Inflammatory macrophage treated with lipopolysaccharide for 4 hours (primary cell): ENCODE results near the gene ENTPD3.
"Not testable (repeated sequence)": the region's sequence is repeated elsewhere in the genome, so short reads cannot be mapped to it uniquely, and the experiment has no call there.

ENCODE experiments used
- DNase-seq: peaks from one replicate; pipeline ENCODE4 v3.0.0-alpha.2; 2020

Gene ENTPD3

GRCh38 chr3:40462838-40463237 is 75.9 kb downstream of the ENTPD3 start:
- not testable (repeated sequence) for DNase-seq

DNA sequence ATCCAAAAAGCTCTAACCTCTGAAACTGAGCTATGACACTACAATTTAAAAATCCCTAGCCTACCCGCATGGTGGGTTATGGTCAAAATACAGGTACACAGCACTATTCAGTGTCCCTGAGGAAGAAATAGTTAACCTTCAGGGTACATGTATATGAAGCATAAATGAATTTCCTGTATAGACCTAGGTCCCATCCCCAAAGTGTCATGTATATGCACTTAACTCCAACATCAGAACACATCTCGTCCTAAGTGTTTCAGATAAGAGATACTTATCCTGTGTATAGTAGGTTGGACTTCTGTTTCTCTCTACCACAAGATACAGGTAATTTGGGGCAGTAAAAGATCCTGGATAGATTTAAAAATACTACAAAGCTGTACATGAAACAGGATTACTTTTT is 76.6 kb downstream of the ENTPD3 start:
- no peak for DNase-seq

GRCh38 chr3:40464339-40465110 is 77.5 kb downstream of the ENTPD3 start:
- no peak for DNase-seq

- DNase-seq, result no peak
Observed at GRCh38 chr3:40465111-40465407, 78.1 kb downstream of the ENTPD3 start.

DNA sequence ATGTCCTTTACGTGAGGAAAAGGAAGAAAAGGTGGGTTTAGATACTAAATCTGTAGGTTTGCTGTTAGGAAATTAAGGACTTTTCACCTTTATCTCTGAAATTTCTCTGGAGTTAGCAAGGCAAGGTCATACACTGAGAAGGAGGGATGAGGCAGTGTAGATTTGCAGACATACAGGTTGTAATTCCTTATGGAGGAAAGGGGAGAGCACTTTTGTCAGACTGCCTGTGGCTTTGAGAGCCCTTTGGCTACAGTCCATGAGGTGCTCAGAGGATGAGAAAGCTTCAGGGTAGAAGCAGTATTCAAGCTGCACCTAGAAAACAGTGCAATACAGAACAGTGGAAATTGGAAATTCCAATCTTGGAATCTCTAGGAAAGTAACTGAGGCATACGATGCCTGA is 78.5 kb downstream of the ENTPD3 start:
- DNase-seq, result no peak

DNA sequence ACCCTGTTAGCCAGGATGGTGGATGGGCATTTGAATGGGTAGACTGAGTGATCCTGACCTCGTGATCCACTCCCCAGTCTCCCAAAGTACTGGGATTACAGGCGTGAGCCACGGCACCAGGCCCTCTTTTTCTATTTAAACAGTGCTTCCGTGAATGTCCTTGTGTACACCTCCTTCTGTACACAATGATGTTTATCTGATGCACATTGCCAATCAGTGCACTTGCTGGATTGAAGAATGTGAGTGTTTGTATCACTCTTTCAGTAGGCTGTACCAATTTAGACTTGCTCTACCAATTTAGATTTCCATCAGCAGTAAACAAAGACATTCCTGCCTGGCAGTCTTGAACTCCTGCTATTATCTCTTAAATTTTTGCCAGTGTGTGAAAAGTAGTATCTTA is 81.0 kb downstream of the ENTPD3 start:
- DNase-seq, result no peak

GRCh38 chr3:40470701-40471100 is 83.7 kb downstream of the ENTPD3 start:
- no peak for DNase-seq

- DNase-seq, result peak; percentile 78
Observed at GRCh38 chr3:40476478-40477470, 89.8 kb downstream of the ENTPD3 start, which contains the start of gene ZNF619. Gene ZNF619 (plus strand): TSS chr3:40477122. CDS start chr3:40477980, 858 bp downstream.

DNA sequence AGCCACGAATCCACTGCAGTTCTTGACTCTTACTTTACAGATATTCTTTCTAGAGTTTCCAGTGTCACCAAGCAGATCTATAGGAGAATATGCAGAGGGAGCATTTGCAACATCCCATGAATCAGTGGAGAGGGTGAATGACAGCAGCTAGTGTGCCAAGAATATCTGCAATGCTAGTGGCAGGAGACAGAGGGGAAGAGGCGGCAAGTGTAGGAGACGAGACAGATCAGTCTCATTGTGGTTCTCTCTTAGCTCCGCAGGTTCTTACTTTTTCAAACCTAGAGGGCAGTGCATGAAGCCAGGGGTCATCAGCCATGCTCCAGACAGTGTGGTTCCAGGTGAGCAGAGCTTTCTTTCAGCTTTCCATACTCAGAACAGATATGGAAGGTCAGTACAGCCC is 90.7 kb downstream of the ENTPD3 start:
- peak; percentile 60 for DNase-seq
